Bronchial smooth muscle cell (primary cell): Measurements from ENCODE around the gene KDM4C. TPM values are rescaled to one million over a fixed set of nuclear protein-coding genes. Genes with fewer than 3 reads are reported as not detected.

ENCODE experiments used
- total RNA-seq: library from RNA; depleted of rRNA; stranded (reverse); fragments of >200 nt; gene quantifications from 2 replicates; pipeline ENCODE4 v1.2.1, GENCODE V29; 2014

KDM4C gene
- total RNA-seq, result 31.1 and 34.8 TPM in 2 replicates

GRCh38 chr9:6757456-6758247 lies at the start of gene KDM4C:
KDM4C (plus strand) TSS chr9:6757973; CDS start chr9:6792989, 35,016 bp downstream.

Other genes starting within 250 kb of the KDM4C start
- 0.09 and 0.16 TPM in 2 replicates for gene GLDC, start 112.2 kb upstream of the KDM4C start, total RNA-seq